Activated CD8-positive, alpha-beta memory T cell treated with anti-CD3 and anti-CD28 coated beads for 1 hour (primary cell): ENCODE data around the gene ZYX.
"Not testable (repeated sequence)": the region's sequence is repeated elsewhere in the genome, so short reads cannot be mapped to it uniquely, and the experiment has no call there.

ENCODE experiments used
- DNase-seq, 2 donors: peaks; one replicate each; pipeline ENCODE4 v3.0.0-alpha.2; 2020; ENCODE audit warnings: low read depth in 1 of 2; ENCODE audit errors: extremely low read depth in 1 of 2

Gene ZYX

DNA sequence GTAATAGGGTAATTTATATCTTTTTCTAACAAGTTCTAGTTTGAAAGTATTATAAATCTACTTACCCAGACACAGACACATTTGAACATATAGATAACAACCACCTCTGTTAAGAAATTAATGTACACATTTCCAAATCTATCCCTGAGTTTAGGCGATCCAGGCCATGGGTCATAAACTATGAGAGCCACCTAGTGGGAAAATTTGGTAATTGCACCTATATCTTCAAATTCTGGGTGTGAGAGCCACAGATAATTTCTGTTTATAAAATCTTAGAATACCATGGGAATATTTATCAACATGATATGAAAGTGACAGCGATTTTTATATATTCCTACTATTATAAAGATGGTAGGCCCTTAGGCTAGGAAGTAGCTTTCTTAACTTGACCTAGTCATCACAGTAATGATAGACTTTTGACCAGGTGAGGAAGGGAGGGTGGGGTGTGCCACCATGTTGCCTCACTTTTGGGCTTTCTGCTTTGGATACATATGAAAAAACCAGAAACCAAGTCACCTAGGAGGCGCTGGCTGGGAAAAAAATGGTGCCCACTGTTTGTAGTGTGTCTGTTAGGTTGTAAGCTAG lies 35.5 kb downstream of the ZYX start:
- DNase-seq: no peak

DNA sequence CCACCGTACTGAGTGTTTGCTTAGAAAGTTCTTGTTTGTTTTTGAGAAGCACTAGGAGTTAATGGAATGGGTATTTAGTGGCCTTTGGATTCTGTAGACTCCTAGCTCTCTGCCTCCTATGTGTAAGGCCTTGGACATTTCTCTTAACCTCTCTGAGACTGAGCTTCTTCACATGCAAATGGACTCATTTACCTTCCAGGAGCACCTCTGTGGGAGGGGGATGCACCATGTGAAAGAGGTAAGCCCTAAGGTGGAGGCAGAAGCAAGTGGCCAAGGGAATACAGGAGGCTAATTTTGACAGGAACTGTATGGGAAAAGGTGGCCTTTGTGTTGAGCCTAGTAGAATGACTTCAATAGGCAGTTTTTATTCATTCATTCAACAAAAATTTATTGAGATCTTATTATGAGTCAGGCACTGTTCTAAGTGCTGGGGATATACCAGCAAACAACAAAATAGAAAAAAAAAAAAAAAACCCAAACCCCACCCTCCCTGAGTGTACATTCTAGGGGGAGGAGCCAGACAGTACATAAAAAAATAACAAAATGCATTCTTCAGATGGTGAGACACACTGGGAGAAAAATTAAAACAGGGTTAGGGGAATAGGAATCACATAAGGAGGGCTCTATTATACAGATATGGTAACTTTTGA lies 36.7 kb downstream of the ZYX start:
- DNase-seq: no peak

DNA sequence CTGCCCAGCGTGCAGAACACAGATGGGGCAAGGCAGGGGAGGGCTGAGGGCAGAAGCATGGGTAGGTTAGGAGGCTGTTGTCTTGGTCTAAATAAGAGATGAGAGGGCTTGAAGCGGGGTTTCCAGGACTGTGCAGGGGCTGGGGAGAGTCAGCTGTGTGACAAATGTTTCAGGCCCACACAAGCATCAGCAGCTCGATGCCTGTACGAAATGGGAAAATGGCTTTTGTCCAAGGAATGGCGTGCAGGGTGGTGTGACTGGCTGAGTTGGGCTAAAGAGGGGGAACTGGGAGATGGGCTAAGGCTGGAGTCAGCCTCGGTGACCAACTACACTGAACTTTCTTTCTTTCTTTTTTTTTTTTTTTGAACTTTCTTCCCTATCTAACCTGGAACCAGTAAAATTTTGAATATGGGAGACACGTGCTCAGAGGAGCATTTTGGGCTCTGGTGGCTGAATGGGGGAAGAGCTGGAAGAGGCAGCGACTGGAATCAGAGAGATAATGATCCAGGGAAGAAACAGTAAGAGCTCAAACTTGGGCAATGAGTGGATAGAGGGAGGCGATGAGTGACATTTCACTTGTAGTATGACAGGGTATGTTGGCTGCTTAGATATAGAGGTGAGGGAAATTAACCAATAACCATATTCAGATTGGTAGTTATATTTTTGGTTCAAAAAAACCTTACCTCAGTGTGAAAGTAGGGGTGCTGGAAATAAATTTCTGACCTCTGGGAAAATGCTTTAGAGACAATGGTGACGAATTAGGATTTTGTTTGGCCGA lies 37.7 kb downstream of the ZYX start:
- no peak for DNase-seq

DNA sequence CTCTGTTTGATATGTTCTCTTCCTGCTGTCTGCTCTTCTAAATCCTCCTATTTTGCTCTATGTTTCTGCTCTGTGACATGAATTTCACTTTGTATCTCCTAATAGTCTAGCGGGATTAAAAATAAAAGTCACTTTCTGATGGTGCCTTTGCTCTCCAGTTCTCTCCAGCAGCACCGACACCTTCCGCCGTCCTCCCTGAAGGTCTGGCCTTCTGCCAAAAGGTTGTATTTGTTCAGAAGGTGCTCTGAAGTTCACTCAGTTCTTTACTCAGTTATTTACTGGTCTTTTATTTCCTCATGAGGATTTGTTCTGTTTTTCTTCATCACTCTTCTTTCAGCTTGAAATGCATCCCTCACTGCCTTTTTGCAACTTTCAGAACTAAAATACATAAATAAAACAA lies 38.7 kb downstream of the ZYX start:
- no peak for DNase-seq

DNA sequence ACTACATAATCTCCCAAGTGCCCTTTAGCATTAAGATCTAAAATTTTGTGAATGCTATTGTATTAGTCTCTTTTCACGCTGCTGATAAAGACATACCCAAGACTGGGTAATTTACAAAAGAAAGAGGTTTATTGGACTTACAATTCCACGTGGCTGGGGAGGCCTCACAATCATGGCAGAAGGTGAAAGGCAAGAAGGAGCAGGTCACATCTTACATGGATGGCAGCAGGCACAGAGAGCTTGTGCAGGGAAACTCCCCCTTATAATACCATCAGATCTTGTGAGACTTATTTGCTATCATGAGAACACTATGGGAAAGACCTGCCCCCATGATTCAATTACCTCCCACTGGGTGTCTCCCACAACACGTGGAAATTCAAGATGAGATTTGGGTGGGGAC lies 39.5 kb downstream of the ZYX start:
- DNase-seq: not testable (repeated sequence)

DNA sequence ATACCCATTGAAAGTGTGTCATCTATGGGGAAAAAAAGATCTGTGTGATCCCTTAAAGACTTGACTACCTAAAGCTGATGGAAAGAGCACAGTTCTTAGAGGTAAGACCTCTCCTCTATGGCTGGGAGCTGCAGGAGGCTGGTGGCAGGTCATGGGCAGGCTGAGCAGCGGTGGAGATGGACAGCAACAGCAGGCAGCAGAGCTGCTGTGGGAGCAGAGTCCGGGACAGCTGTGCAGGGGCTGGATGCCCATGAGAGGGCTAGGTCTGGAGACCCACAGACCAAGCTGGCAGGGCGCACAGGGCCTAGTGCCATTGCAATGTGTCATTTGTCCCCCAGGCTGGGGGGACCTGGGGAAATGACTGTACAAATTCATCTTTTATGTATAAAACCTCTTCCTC lies 40.9 kb downstream of the ZYX start:
- no peak for DNase-seq

DNA sequence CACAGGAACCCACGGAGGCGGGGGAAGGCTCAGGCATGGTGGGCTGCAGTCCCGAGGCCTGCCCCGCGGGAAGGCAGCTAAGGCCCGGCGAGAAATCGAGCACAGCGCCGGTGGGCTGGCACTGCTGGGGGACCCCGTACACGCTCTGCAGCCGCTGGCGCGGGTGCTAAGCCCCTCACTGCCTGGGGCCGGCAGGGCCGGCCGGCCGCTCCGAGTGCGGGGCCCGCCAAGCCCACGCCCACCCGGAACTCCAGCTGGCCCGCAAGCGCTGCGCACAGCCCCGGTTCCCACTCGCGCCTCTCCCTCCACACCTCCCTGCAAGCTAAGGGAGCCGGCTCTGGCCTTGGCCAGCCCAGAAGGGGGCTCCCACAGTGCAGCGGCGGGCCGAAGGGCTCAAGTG lies 43.3 kb downstream of the ZYX start:
- not testable (repeated sequence) for DNase-seq

DNA sequence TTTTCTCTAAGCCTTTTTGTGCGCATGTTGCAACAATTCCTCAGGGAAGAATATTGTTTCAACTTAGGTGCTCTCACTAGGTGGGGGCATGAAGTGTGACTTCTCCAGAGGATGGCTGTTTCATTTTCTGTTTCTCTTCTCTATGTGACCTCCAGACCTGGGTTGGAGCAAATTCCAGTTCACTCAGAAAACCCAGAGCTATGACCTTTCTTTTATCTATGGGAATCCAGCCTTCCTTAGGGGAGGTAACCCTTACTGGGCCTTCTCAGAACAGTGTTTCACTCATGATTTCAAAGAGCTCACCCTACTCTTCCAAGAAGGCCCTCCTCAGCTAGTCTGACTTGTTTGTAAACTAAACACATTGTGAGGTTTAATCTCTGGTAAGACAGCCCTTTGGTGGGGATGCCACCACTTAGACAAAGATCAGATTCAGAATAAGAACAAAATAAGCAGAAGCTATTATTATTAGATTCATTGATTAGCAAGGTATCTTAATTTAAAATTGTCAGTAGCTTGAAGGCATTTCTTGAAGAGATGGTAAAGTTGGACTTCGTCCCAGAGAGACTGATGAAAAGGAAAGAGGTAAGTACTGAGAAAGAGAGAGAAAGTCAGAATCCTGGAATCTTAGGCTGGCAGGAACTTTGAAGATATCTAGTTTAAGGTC lies 45.5 kb downstream of the ZYX start:
- DNase-seq: no peak

DNA sequence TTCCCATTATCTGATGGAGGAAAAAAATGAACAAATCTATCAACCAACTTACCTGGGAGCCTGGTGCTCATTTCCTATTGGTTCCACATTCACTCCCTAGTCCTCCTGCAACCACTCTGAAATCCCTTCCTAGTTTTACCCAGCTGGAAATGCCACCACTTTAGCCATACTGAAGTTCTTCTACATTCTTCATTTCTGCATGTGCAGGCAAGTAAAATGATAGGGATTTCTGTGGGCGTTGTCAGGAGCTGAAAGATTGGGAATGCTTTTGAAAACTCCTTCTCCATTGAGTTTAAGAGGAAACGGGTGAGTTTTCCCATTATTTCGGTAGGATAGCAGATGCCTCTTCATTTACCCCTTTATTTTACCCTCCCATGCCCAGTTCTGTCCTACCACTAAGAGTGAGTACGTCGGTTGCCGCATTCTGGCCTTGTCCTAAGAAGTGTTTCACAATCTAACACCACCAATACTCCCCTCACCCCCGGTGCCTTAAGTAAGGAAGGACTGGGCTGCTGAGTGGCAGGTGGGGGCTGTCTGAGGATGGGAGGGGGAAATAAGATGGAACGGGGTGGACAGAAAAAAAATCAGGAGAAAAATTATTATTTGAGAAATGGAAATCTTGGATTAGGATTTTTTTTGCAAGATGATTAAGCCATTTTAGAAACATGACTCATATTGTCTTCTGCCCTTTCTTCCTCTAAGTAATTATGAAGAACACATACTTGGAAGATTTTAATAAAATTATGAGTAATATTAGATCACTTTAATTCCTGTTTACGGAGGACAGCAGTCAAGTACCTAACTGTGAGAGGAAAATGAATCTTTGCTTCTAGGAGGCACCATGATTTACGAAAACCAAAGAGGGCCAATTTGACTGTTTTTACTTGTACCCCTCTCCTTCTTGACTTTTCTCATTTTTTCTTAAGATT lies 48.9 kb downstream of the ZYX start:
- no peak for DNase-seq

DNA sequence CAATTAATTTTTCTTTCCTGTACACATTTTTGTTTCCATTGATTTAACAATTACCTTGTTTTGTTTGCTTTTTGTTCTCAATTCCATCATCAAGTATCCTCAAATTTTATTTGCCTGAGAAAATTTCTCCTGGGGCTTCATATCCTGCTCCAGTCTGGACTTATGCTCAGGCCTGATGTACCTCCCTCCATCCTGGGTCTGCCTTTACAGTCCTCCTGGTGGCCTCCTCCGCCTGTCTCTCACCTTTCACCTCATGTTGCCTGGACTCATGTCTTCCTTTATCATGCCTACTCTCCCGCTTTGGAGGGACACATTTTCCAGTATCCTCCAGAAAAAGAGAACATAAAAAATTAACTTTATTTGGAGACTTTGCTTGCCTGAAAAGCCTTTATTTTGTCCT lies 50.0 kb downstream of the ZYX start:
- DNase-seq: no peak

DNA sequence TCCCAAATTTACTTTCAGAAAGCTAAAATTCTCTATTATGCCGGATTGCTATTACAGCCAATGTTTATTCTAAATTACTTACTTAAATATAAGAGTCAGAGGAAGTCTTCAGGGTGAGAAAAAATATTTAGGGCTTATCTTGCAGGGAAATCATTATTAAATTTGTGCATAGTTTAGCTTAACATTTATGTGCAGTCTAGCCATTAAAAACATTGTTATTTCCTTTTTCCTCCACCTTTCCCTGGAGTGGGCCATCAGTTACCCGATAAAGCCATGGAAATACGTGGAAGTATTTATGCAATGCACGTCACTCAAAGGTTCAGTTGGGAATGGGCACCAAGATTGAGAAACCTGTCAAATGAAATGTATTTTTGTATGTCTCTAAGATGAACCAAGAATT lies 52.6 kb downstream of the ZYX start:
- no peak for DNase-seq

DNA sequence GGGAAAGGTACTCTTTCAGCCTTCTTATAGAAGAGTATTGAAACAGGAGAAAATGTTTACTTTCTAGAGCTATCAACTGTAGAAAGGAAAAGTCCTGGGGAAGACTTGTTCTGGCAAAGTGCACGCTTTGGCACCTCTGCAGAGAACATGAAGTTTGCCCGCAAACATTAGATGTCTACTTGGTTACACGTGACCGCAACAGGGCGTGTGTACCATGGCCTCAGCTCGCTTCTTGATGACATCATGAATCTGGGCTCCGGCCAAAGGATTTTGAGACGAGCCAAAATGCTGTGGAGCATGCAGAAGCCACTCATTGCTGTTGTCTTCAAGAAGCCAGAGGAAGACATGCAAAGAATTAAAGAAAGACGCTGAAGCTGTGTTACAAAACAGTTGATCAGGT lies 53.5 kb downstream of the ZYX start:
- no peak for DNase-seq

DNA sequence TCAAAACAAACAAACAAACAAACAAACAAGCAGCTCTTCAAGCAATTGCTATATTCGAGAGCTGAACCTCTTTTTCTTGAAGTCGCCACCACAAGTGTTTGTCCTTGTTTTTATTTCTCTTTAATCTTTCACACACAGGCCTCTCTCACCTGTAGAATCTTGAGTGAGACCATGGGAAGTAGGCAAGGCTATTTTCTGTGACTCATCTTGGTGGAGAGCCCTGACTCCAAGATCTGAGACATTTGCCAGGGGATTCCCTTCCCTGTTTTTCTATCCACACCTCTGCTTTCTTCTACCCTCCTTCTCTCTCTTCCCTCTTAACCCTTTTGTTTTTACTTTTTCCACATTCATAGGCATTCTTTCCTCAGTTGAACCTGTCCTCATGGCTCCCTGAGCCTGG lies 54.1 kb downstream of the ZYX start:
- DNase-seq: no peak

DNA sequence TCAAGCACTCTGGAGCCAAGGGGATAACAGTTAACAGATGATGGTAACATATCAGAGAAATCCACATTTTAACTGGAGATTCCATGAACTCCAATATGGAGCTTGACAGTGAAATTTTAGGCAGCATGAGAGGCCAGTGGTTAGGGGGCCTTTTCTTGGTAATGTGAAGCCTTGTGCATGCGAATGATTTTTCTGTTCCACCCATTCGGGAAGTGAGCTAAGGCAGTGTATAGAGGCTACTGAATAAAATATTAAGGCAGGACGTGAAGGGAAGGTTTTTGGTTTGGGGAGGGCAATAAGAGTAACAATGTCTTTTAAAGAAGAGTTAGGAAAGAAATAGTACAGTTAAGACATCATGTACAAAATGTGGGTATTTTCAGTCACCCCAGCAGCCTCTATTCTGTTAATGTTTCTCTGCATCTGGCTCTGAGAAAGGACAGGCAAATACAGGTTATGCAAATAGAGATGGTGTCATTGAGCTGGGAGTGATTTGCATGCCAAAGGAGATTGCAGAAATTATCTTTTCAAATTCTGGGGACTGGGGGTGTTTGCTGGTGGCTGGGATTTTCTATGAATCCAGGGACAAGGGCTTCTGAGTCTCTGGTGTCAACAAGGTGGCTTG lies 55.3 kb downstream of the ZYX start:
- no peak for DNase-seq

DNA sequence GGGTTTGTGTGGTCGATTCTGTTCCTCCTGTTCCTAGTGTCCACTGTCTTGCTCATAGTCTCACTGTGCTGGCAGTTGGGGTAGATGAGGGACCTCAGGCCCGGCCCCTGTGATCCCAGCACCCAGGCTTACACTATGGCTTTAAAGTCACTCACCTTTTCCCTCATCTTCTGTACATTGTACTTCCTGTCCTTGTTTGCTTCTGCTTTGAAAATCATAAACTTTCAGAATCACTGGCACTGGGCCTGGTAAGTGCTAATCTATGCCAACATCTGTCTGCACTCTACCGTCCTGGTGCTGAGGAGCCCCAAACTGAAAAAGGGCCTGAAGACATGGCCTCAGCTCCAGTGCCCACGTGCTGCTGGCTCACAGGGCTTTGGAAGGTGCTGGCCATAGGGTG lies 56.4 kb downstream of the ZYX start:
- no peak for DNase-seq

DNA sequence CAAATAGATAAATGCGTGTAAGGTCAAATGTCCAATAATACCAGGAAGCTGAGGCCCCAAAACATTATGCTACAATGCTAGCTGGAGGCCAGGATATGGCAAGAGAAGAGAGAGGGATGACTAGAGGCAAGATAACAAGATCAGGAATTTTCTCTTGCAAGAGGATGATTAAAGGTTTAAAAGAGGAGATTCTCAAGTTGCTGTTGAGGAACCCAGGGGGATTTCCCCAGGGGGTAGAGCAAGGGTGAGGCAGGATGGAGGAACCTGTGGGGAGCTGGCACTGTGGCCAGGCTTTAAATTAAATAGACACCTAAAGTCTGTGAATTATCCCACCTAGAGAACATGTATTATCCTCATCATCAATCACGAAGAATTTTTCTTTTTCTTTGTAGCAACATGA lies 58.7 kb downstream of the ZYX start:
- no peak for DNase-seq
